ENCODE measurements around the gene CSGALNACT2. TPM values are rescaled to one million over a fixed set of nuclear protein-coding genes. Genes with fewer than 3 reads are reported as not detected.

CSGALNACT2 gene
- total RNA-seq, 2 experiments from 2014 or later: 15.3 to 15.5 TPM

- no peak for TF ChIP-seq CTCF (IDR thresholded peaks at IDR 0.05)
- Mint-ChIP-seq H3K4me3 (no peak overlapping the region), H3K36me3 (ENCODE audit: low read depth) (no peaks in the 10 kb centered on the region), H3K4me1 (ENCODE audit: low read depth) (peaks cover 5% of the 10 kb centered on the region), H3K9me3 (no peaks in the 10 kb centered on the region), H3K27ac (no peak overlapping the region), H3K27me3 (no peaks in the 10 kb centered on the region)
- ChIA-PET CTCF (interaction anchor here (1.0 to 5.0 kb wide), 2 partner anchors 12 to 15 kb away, joined by 3 to 23 read pairs; no protein-coding TSS in a partner anchor), POLR2A (no interaction called here)
- intact Hi-C loops (cut with micrococcal nuclease): no loop called here
- no peak for DNase-seq
- ATAC-seq: no peak
Observed at GRCh38 chr10:43216931-43217562, 78.8 kb downstream of the CSGALNACT2 start.

GRCh38 chr10:43217563-43218205 is 79.4 kb downstream of the CSGALNACT2 start:
- Mint-ChIP-seq H3K27ac (no peak overlapping the region), H3K9me3 (no peaks in the 10 kb centered on the region), H3K4me3 (no peak overlapping the region), H3K4me1 (ENCODE audit: low read depth) (peaks cover 5% of the 10 kb centered on the region), H3K27me3 (no peaks in the 10 kb centered on the region), H3K36me3 (ENCODE audit: low read depth) (no peaks in the 10 kb centered on the region)
- no peak for DNase-seq
- no peak for TF ChIP-seq CTCF (IDR thresholded peaks at IDR 0.05)
- ChIA-PET CTCF (interaction anchor here (1.0 to 5.0 kb wide), 2 partner anchors 13 to 16 kb away, joined by 3 to 23 read pairs; no protein-coding TSS in a partner anchor), POLR2A (no interaction called here)
- intact Hi-C loops (cut with micrococcal nuclease): no loop called here
- ATAC-seq: no peak

GRCh38 chr10:43218206-43218950 is 80.1 kb downstream of the CSGALNACT2 start:
- Mint-ChIP-seq H3K4me1 (ENCODE audit: low read depth) (peaks cover 5% of the 10 kb centered on the region), H3K9me3 (no peaks in the 10 kb centered on the region), H3K27me3 (no peaks in the 10 kb centered on the region), H3K27ac (no peak overlapping the region), H3K4me3 (no peak overlapping the region), H3K36me3 (ENCODE audit: low read depth) (no peaks in the 10 kb centered on the region)
- ChIA-PET CTCF (interaction anchor here (1.0 to 5.0 kb wide), 2 partner anchors 13 to 16 kb away, joined by 3 to 23 read pairs; no protein-coding TSS in a partner anchor), POLR2A (no interaction called here)
- DNase-seq: no peak
- no peak for TF ChIP-seq CTCF (IDR thresholded peaks at IDR 0.05)
- no peak for ATAC-seq
- intact Hi-C loops (cut with micrococcal nuclease): no loop called here

- no peak for TF ChIP-seq CTCF (IDR thresholded peaks at IDR 0.05)
- no peak overlapping the region for H3K4me3 Mint-ChIP-seq
- ATAC-seq: no peak
- H3K4me1 Mint-ChIP-seq (ENCODE audit: low read depth): peaks cover 5% of the 10 kb centered on the region
- DNase-seq: no peak
- H3K27ac Mint-ChIP-seq: no peak overlapping the region
- ChIA-PET CTCF (interaction anchor here (5.0 kb wide), 1 partner anchor 14 kb away, joined by 23 read pairs; no protein-coding TSS in a partner anchor), POLR2A (no interaction called here)
- no peaks in the 10 kb centered on the region for H3K9me3 Mint-ChIP-seq
- intact Hi-C loops (cut with micrococcal nuclease): no loop called here
- H3K27me3 Mint-ChIP-seq: no peaks in the 10 kb centered on the region
- H3K36me3 Mint-ChIP-seq (ENCODE audit: low read depth): no peaks in the 10 kb centered on the region
Observed at GRCh38 chr10:43218951-43219837, 80.9 kb downstream of the CSGALNACT2 start.

Data from activated CD8-positive, alpha-beta T cell treated with anti-CD3 and anti-CD28 coated beads for 36 hours (primary cell).